Left colon (tissue), 2 donors: ENCODE measurements around the gene PHF2. TPM values are rescaled to one million over a fixed set of nuclear protein-coding genes. Genes with fewer than 3 reads are reported as not detected.

Experiments used
- ATAC-seq: fragments of 200-7000 bp; cut with Tn5 transposase; one replicate; pipeline ENCODE4 v1.9.1; 2020; ENCODE audit warnings: mild to moderate bottlenecking, moderate library complexity
- DNase-seq, 2 donors: peaks; one replicate each; pipeline ENCODE4 v3.0.0-alpha.2; 2020
- intact Hi-C, 2 donors: fragments of 100-400 bp; cut with DNase I in 1 of 2; cut with micrococcal nuclease in 1 of 2; formaldehyde crosslinking; loops; one replicate each; pipeline versions ENCODE4 v1.11.2 to v1.14.0; 2022; cut with DNase I, micrococcal nuclease
- total RNA-seq, 2 donors: library from RNA; stranded (reverse); fragmentation: NEBNext Ultra II Directional; extraction: Animal tissue kit (Norgen Biotek cat#: 25700); gene quantifications; one replicate each; pipeline ENCODE4 v1.2.1, GENCODE V29; 2021
- donor health status: DM: no; HTN: no; CAD: no.
- donor health status: DM: yes; HTN: yes; CAD: no.

PHF2 gene
- total RNA-seq, 2 donors from 2014 or later: 21.3 to 22.9 TPM

- intact Hi-C loops: no loop called here
- DNase-seq (no peak), ATAC-seq (no peak)
These were observed 39.7 kb downstream of the PHF2 start for GRCh38 chr9:93616044-93616443.

- DNase-seq (no peak), ATAC-seq (no peak)
- intact Hi-C loops: no loop called here
These were observed 40.9 kb downstream of the PHF2 start for GRCh38 chr9:93617273-93617672.

- intact Hi-C loops: no loop called here
- ATAC-seq (no peak), DNase-seq (no peak)
These were observed 42.9 kb downstream of the PHF2 start for GRCh38 chr9:93619272-93619775.

GRCh38 chr9:93620041-93620506 lies 43.7 kb downstream of the PHF2 start:
- DNase-seq (no peak), ATAC-seq (no peak)

GRCh38 chr9:93620881-93621820 lies 44.8 kb downstream of the PHF2 start:
- DNase-seq (peak in 1 of 2 donors; percentile 19), ATAC-seq (no peak)
- intact Hi-C loops: no loop called here

More at GRCh38 chr9:93620041-93620506, 43.7 kb downstream of the PHF2 start:
- intact Hi-C loops: no loop called here

- DNase-seq (no peak), ATAC-seq (peak; percentile 26)
- intact Hi-C loops: no loop called here
These were observed 45.5 kb downstream of the PHF2 start for GRCh38 chr9:93621922-93622321.

- intact Hi-C loops: no loop called here
- no peak for ATAC-seq
These were observed 46.3 kb downstream of the PHF2 start for GRCh38 chr9:93622691-93623090.

GRCh38 chr9:93623753-93624152 lies 47.4 kb downstream of the PHF2 start:
- ATAC-seq (no peak), DNase-seq (no peak)
- intact Hi-C loops: no loop called here

More at GRCh38 chr9:93622691-93623090, 46.3 kb downstream of the PHF2 start:
- no peak for DNase-seq

- ATAC-seq (no peak), DNase-seq (no peak)
- intact Hi-C loops: no loop called here
These were observed 48.0 kb downstream of the PHF2 start for GRCh38 chr9:93624431-93624834.

- intact Hi-C loops: no loop called here
- DNase-seq: no peak
- no peak for ATAC-seq
These were observed 48.6 kb downstream of the PHF2 start for GRCh38 chr9:93624977-93625376.

- DNase-seq: no peak
- no peak for ATAC-seq
These were observed 53.5 kb downstream of the PHF2 start for GRCh38 chr9:93629920-93630319.

GRCh38 chr9:93630806-93631411 lies 54.5 kb downstream of the PHF2 start:
- intact Hi-C loops: no loop called here
- DNase-seq (no peak), ATAC-seq (no peak)

More at GRCh38 chr9:93629920-93630319, 53.5 kb downstream of the PHF2 start:
- intact Hi-C loops: no loop called here

GRCh38 chr9:93633492-93634221 lies 57.3 kb downstream of the PHF2 start:
- ATAC-seq (peak; percentile 7), DNase-seq (no peak)
- intact Hi-C loops: no loop called here

- no peak for ATAC-seq
These were observed 58.2 kb downstream of the PHF2 start for GRCh38 chr9:93634311-93635185.

GRCh38 chr9:93635186-93636107 lies 59.1 kb downstream of the PHF2 start:
- intact Hi-C loops: no loop called here
- ATAC-seq (peak; percentile 17), DNase-seq (no peak)

More at GRCh38 chr9:93634311-93635185, 58.2 kb downstream of the PHF2 start:
- intact Hi-C loops: no loop called here
- DNase-seq: no peak

- ATAC-seq (no peak), DNase-seq (no peak)
- intact Hi-C loops: no loop called here
These were observed 59.8 kb downstream of the PHF2 start for GRCh38 chr9:93636172-93636661.

GRCh38 chr9:93636667-93637066 lies 60.3 kb downstream of the PHF2 start:
- ATAC-seq: no peak
- intact Hi-C loops: no loop called here
- DNase-seq: no peak
